Fibroblast of mammary gland (primary cell): ENCODE measurements around the gene CDHR3.
"Not testable (repeated sequence)": the region's sequence is repeated elsewhere in the genome, so short reads cannot be mapped to it uniquely, and the experiment has no call there.

Experiments
- DNase-seq: peaks from one replicate; pipeline ENCODE4 v3.0.0-alpha.2; 2010; ENCODE audit warnings: low read depth
- H3K4me3 ChIP-seq: 2 replicates; pipeline ENCODE4 v1.5.1; 2011; ENCODE audit warnings: low read depth, mild to moderate bottlenecking, low read length, moderate library complexity; ENCODE audit not compliant: control insufficient read depth
- CTCF ChIP-seq: conservative IDR thresholded peaks from 2 replicates; pipeline ENCODE4 v1.5.1; 2011; ENCODE audit warnings: low read depth, low read length, inconsistent platforms; ENCODE audit not compliant: control insufficient read depth, insufficient read depth

CDHR3 gene

GRCh38 chr7:105978035-105978434 is 15.0 kb downstream of the CDHR3 start:
- H3K4me3 ChIP-seq: no peak overlapping the region
- no peak for DNase-seq
- no peak for TF ChIP-seq CTCF

GRCh38 chr7:105978974-105979373 is 15.9 kb downstream of the CDHR3 start:
- DNase-seq: no peak
- H3K4me3 ChIP-seq: no peak overlapping the region
- TF ChIP-seq CTCF: no peak

- no peak for DNase-seq
Observed at GRCh38 chr7:105979405-105979804, 16.3 kb downstream of the CDHR3 start.

GRCh38 chr7:105980645-105981396 is 17.8 kb downstream of the CDHR3 start:
- TF ChIP-seq CTCF: no peak
- DNase-seq: no peak
- H3K4me3 ChIP-seq: no peak overlapping the region

More at GRCh38 chr7:105979405-105979804, 16.3 kb downstream of the CDHR3 start:
- H3K4me3 ChIP-seq: no peak overlapping the region
- TF ChIP-seq CTCF: no peak

- DNase-seq: no peak
- no peak overlapping the region for H3K4me3 ChIP-seq
- TF ChIP-seq CTCF: no peak
Observed at GRCh38 chr7:105982388-105982787, 19.3 kb downstream of the CDHR3 start.

- DNase-seq, H3K4me3 ChIP-seq: not testable (repeated sequence)
Observed at GRCh38 chr7:105984808-105985207, 21.7 kb downstream of the CDHR3 start.

GRCh38 chr7:105985229-105985628 is 22.2 kb downstream of the CDHR3 start:
- DNase-seq: no peak
- TF ChIP-seq CTCF: no peak
- H3K4me3 ChIP-seq: no peak overlapping the region
